ENCODE measurements around the gene HGFAC. TPM values are rescaled to one million over a fixed set of nuclear protein-coding genes. Genes with fewer than 3 reads are reported as not detected.

HGFAC gene
- total and polyA plus RNA-seq, 10 of the 15 experiments (the other 5 are each of a cell fraction or from before 2014, with no cell fraction given): 0.38 TPM; not detected in 9

DNA sequence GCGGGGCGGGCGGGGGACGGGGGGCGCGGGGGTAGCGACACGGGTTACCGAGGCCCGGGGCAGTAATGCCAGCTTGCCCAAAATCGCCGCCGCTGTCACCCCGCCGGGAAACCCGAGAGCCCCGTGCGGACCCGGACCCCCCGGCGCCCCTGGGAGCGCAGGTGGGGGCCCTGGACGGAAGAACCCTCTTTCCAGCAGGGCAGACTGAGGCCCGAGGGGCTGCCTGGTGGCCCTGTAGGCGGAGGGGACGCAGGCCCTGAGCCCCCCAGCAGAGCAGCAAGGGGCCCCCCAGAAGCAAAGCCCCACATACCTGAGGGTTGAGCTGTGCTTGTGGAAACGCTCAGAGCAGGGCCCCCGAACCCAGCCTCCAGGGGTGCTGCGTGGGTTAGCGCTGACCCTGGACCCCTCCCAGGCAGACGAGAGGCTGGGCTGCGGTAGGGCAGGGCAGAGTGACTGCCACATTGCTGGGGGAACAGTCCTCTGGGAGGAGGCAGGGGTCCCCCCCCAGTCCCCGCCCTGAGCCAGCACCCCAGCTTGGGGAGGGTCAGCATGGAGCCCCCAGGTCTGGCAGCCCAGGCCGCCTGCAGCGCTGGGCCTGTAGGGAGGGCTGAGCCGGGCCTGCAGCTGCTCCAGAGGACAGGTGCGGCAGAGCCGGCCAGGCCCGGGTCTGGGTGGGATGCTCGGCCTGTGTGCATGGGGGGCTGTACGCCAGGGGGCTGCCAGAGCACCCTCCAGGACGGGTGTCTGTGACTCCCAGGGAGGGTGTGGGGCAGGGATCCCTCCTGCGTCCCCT lies 22.0 kb downstream of the HGFAC start (continued):
- TF ChIP-seq, protein P1, sequence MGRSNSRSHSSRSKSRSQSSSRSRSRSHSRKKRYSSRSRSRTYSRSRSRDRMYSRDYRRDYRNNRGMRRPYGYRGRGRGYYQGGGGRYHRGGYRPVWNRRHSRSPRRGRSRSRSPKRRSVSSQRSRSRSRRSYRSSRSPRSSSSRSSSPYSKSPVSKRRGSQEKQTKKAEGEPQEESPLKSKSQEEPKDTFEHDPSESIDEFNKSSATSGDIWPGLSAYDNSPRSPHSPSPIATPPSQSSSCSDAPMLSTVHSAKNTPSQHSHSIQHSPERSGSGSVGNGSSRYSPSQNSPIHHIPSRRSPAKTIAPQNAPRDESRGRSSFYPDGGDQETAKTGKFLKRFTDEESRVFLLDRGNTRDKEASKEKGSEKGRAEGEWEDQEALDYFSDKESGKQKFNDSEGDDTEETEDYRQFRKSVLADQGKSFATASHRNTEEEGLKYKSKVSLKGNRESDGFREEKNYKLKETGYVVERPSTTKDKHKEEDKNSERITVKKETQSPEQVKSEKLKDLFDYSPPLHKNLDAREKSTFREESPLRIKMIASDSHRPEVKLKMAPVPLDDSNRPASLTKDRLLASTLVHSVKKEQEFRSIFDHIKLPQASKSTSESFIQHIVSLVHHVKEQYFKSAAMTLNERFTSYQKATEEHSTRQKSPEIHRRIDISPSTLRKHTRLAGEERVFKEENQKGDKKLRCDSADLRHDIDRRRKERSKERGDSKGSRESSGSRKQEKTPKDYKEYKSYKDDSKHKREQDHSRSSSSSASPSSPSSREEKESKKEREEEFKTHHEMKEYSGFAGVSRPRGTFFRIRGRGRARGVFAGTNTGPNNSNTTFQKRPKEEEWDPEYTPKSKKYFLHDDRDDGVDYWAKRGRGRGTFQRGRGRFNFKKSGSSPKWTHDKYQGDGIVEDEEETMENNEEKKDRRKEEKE (IDR thresholded peaks at IDR 0.05): no peak
- TF ChIP-seq, protein P2, sequence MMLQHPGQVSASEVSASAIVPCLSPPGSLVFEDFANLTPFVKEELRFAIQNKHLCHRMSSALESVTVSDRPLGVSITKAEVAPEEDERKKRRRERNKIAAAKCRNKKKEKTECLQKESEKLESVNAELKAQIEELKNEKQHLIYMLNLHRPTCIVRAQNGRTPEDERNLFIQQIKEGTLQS (IDR thresholded peaks at IDR 0.05; ENCODE audit: borderline replicate concordance, extremely low read depth, low read depth, low read length): no peak

DNA sequence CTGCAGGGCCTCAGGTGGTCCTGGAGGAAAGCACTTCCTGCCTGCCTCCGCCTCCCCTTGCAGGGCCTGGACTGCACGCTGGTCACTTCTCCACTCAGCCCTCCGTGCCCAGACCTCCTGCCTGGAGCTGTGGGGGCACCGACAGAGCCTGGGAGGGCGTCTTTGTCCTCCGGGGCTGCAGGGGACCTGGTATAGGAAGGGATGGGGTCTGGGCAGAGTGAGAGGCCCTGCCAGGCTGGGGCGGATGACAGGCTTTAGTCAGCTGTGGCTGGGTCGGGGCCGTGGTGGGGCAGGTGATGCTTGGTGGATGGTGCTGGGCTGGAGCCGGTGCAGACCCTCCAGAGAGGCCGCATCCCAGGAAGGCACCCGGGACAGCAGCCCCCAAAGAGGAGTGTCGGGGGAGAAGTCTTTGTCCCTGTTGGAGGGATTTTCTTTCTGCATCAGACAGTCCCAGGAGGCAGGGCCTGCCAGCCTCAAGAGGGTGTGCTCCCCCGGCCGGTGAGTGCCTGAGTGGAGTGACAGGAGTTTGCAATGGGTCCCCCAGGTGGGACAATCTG lies 22.7 kb downstream of the HGFAC start:
- 22% methylated on average over 15 of the region's 15 CpGs for WGBS (ENCODE audit: insufficient coverage, insufficient replicate concordance, low lambda C conversion rate, missing lambda C conversion rate)
- Histone ChIP-seq H2AFZ (ENCODE audit: control insufficient read depth, low read depth, low read length) (no peak overlapping the region), H4K20me1 (ENCODE audit: control insufficient read depth, insufficient read depth) (no peaks in the 10 kb centered on the region), H3K79me2 (ENCODE audit: control insufficient read depth, insufficient read depth, low read length) (no peaks in the 10 kb centered on the region), H3K4me3 (no peak overlapping the region), H3K9ac (ENCODE audit: control insufficient read depth, insufficient read depth, low read length) (no peak overlapping the region), H3K27ac (ENCODE audit: control insufficient read depth, insufficient read depth) (no peak overlapping the region), H3K9me3 (replicated peaks; ENCODE audit: control insufficient read depth, insufficient read depth, low read length) (no peaks in the 10 kb centered on the region; the same call in 2 of the 3 replicates), H3K36me3 (ENCODE audit: control insufficient read depth in 2 of 2, insufficient read depth in 2 of 2, low read length in 1 of 2) (no peaks in the 10 kb centered on the region), H3K27me3 (replicated peaks in 1 of 2; ENCODE audit: control insufficient read depth in 2 of 2, insufficient read depth in 2 of 2, low read length in 1 of 2) (peaks cover 0 to 5% of the 10 kb centered on the region in 2 experiments; a peak in 2 of 4 replicates), H3K4me1 (ENCODE audit: control insufficient read depth, insufficient read depth, low read length) (no peaks in the 10 kb centered on the region), H3K4me2 (ENCODE audit: control insufficient read depth, insufficient read depth) (no peak overlapping the region)
- no TSS peak for BruUV-seq (replicated peaks)
- RAD21 ChIA-PET (ENCODE audit: unreplicated experiment): no interaction called here
- FAIRE-seq: no peak
- in situ Hi-C loops (cut with MboI): no loop called here
- no peak for DNase-seq (ENCODE audit: low read depth, low spot score)
- CTCF ChIA-PET: no interaction called here
- SMC1A ChIA-PET (ENCODE audit: uncharacterized antibody, unreplicated experiment): no interaction called here
- no peak for ATAC-seq
- POLR2A ChIA-PET: no interaction called here
- intact Hi-C loops (cut with micrococcal nuclease; ENCODE audit: unreplicated experiment): no loop called here
- TF ChIP-seq, protein P3, sequence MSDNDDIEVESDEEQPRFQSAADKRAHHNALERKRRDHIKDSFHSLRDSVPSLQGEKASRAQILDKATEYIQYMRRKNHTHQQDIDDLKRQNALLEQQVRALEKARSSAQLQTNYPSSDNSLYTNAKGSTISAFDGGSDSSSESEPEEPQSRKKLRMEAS (IDR thresholded peaks at IDR 0.05; ENCODE audit: low read depth, low read length): no peak
- TF ChIP-seq NR2C1 (IDR thresholded peaks at IDR 0.05) (no peak), STAT1 (conservative IDR thresholded peaks at IDR 0.05) (no peak), CHD1 (IDR thresholded peaks at IDR 0.05; ENCODE audit: low read depth, low read length) (no peak), NFYA (IDR thresholded peaks at IDR 0.05; ENCODE audit: borderline replicate concordance, low read depth, low read length) (no peak)
- TF ChIP-seq, protein P4, sequence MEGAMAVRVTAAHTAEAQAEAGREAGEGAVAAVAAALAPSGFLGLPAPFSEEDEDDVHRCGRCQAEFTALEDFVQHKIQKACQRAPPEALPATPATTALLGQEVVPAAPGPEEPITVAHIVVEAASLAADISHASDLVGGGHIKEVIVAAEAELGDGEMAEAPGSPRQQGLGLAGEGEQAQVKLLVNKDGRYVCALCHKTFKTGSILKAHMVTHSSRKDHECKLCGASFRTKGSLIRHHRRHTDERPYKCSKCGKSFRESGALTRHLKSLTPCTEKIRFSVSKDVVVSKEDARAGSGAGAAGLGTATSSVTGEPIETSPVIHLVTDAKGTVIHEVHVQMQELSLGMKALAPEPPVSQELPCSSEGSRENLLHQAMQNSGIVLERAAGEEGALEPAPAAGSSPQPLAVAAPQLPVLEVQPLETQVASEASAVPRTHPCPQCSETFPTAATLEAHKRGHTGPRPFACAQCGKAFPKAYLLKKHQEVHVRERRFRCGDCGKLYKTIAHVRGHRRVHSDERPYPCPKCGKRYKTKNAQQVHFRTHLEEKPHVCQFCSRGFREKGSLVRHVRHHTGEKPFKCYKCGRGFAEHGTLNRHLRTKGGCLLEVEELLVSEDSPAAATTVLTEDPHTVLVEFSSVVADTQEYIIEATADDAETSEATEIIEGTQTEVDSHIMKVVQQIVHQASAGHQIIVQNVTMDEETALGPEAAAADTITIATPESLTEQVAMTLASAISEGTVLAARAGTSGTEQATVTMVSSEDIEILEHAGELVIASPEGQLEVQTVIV (IDR thresholded peaks at IDR 0.05; ENCODE audit: borderline replicate concordance, partially characterized antibody): no peak
- TF ChIP-seq, protein P5, sequence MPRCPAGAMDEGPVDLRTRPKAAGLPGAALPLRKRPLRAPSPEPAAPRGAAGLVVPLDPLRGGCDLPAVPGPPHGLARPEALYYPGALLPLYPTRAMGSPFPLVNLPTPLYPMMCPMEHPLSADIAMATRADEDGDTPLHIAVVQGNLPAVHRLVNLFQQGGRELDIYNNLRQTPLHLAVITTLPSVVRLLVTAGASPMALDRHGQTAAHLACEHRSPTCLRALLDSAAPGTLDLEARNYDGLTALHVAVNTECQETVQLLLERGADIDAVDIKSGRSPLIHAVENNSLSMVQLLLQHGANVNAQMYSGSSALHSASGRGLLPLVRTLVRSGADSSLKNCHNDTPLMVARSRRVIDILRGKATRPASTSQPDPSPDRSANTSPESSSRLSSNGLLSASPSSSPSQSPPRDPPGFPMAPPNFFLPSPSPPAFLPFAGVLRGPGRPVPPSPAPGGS (IDR thresholded peaks at IDR 0.05; ENCODE audit: borderline replicate concordance, insufficient read depth, low read depth, low read length, poor library complexity, severe bottlenecking): no peak
- TF ChIP-seq, protein P6, sequence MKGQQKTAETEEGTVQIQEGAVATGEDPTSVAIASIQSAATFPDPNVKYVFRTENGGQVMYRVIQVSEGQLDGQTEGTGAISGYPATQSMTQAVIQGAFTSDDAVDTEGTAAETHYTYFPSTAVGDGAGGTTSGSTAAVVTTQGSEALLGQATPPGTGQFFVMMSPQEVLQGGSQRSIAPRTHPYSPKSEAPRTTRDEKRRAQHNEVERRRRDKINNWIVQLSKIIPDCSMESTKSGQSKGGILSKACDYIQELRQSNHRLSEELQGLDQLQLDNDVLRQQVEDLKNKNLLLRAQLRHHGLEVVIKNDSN (IDR thresholded peaks at IDR 0.05; ENCODE audit: borderline replicate concordance, extremely low read length, insufficient read depth, low read depth, low read length): no peak

Data from GM12878 (cell line).